Tibial nerve (tissue), 4 donors: Measurements from ENCODE around the gene ZBTB21. TPM values are rescaled to one million over a fixed set of nuclear protein-coding genes. Genes with fewer than 3 reads are reported as not detected.

Experiments
- DNase-seq, 2 donors: peaks; one replicate each; pipeline ENCODE4 v3.0.0-alpha.2; 2019; ENCODE audit warnings: low spot score in 2 of 2
- H3K27ac ChIP-seq, 4 donors: fragments of 200-600 bp; sonication (generic) in 3 of 4; one replicate each; pipeline ENCODE4 v1.5.1; 2017 to 2019; ENCODE audit warnings: mild to moderate bottlenecking in 1 of 4
- H3K27me3 ChIP-seq, 2 donors: fragments of 200-600 bp; sonication (generic) in 1 of 2; one replicate each; pipeline versions ENCODE4 v1.5.1 to v1.6.0; 2017 to 2019
- H3K36me3 ChIP-seq, 3 donors: fragments of 200-600 bp; sonication (generic); one replicate each; pipeline ENCODE4 v1.5.1; 2018 to 2019
- H3K4me1 ChIP-seq, 4 donors: fragments of 200-600 bp; sonication (generic) in 3 of 4; one replicate each; pipeline ENCODE4 v1.5.1; 2017 to 2019
- H3K4me3 ChIP-seq, 4 donors: fragments of 200-600 bp; sonication (generic) in 3 of 4; one replicate each; pipeline ENCODE4 v1.5.1; 2017 to 2019; ENCODE audit warnings: mild to moderate bottlenecking in 1 of 4, moderate library complexity in 1 of 4
- H3K9me3 ChIP-seq, 4 donors: fragments of 200-600 bp; sonication (generic) in 3 of 4; one replicate each; pipeline ENCODE4 v1.5.1; 2017 to 2019
- EP300 ChIP-seq, 2 donors: sonication (generic); formaldehyde crosslinking; IDR thresholded peaks; one replicate each; pipeline ENCODE4 v1.6.1; 2017; ENCODE audit warnings: antibody characterized with exemption in 2 of 2, mild to moderate bottlenecking in 1 of 2
- POLR2A ChIP-seq, 2 donors: fragments of 450-650 bp; IDR thresholded peaks; one replicate each; pipeline ENCODE4 v1.6.1; 2017; ENCODE audit warnings: antibody characterized with exemption in 2 of 2, mild to moderate bottlenecking in 2 of 2, moderate library complexity in 2 of 2
- WGBS, 2 donors: methylation state at CpG; one replicate each; pipeline ENCODE4 v1.1.5; 2018; 5-methylcytosine and 5-hydroxymethylcytosine counted together
- total RNA-seq, 4 donors: library from RNA; depleted of rRNA; stranded (reverse); fragments of >200 nt; gene quantifications; one replicate each; pipeline ENCODE4 v1.1.0, GENCODE V29; 2016
- TF ChIP-seq, protein P1 (sequence below), 5 experiments: fragments of 200-600 bp in 3 of 5; fragments of 450-650 bp in 2 of 5; sonication (generic) in 3 of 5; IDR thresholded peaks; one replicate each; pipeline ENCODE4 v1.5.1; 2016 to 2019; ENCODE audit warnings: antibody characterized with exemption in 5 of 5, mild to moderate bottlenecking in 3 of 5, moderate library complexity in 2 of 5

Gene ZBTB21
- total RNA-seq, 4 donors from 2014 or later, result 9.4 to 13.8 (median 10.6) TPM

DNA sequence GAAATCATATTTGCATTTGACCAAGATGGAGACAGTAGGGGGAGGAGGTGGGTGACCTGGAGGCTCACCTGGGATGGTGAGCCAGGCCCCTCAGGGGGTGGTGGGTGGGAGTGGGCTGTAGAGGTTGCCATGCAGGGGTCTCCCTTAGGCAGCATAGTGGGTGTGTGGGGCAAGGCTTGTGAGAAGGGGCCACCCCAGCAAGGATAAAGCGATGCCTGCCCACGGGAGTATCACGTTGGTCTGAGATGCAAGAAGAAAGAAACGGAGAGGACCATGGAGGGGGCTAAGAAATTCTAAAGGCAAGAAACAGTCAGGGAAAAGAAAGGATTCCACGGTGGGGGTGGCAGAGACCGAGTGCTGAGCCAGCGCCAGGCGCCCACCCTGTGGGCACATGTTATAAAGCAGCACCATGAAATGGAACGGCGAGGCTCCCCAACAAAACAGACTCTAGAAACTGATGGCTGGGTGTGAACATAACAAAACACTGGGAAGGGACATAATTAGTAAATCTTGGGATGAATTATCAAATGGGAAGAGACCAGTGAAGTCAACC lies 44.6 kb downstream of the ZBTB21 start:
- TF ChIP-seq POLR2A (IDR thresholded peaks at IDR 0.05), result no peak
- TF ChIP-seq, protein P1, sequence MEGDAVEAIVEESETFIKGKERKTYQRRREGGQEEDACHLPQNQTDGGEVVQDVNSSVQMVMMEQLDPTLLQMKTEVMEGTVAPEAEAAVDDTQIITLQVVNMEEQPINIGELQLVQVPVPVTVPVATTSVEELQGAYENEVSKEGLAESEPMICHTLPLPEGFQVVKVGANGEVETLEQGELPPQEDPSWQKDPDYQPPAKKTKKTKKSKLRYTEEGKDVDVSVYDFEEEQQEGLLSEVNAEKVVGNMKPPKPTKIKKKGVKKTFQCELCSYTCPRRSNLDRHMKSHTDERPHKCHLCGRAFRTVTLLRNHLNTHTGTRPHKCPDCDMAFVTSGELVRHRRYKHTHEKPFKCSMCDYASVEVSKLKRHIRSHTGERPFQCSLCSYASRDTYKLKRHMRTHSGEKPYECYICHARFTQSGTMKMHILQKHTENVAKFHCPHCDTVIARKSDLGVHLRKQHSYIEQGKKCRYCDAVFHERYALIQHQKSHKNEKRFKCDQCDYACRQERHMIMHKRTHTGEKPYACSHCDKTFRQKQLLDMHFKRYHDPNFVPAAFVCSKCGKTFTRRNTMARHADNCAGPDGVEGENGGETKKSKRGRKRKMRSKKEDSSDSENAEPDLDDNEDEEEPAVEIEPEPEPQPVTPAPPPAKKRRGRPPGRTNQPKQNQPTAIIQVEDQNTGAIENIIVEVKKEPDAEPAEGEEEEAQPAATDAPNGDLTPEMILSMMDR (IDR thresholded peaks at IDR 0.05), result no peak
- Histone ChIP-seq H3K4me3 (no peak overlapping the region), H3K36me3 (no peaks in the 10 kb centered on the region), H3K27me3 (no peaks in the 10 kb centered on the region), H3K27ac (no peak overlapping the region), H3K9me3 (no peaks in the 10 kb centered on the region), H3K4me1 (peaks cover 0 to 13% (median 0%) of the 10 kb centered on the region in 4 donors)
- peak in 1 of 2 donors; percentile 3 for DNase-seq
- 83 to 86% methylated on average over 10 of the region's 10 CpGs for WGBS, 2 donors

DNA sequence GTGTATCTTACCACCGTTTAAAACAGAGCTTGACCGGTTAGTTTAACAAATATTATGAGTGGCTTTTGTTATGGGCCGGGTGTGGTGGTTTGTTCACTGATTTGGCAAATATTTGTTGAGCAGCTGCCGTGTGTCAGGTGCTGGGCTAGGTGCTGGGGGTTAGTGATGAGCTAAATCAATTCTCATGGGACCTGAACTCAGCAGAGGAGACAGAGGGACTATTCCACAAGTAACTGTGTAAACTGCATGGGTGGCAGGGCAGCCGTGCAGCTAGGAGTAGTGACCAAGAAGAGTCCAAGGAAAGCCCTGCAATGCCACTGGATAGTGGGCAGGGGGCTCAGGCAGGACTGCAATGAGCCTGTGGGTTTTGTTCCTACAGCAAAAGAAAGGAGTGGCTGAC lies 45.1 kb downstream of the ZBTB21 start:
- Histone ChIP-seq H3K36me3 (no peaks in the 10 kb centered on the region), H3K4me1 (peaks cover 0 to 12% (median 0%) of the 10 kb centered on the region in 4 donors), H3K4me3 (no peak overlapping the region), H3K9me3 (no peaks in the 10 kb centered on the region), H3K27me3 (no peaks in the 10 kb centered on the region), H3K27ac (no peak overlapping the region)
- WGBS, 2 donors, result 65 to 73% methylated on average over 5 of the region's 5 CpGs
- DNase-seq, result peak in 1 of 2 donors; percentile 1
- TF ChIP-seq EP300 (IDR thresholded peaks at IDR 0.05), result no peak
- TF ChIP-seq, protein P1 (IDR thresholded peaks at IDR 0.05), result no peak
- no peak for TF ChIP-seq POLR2A (IDR thresholded peaks at IDR 0.05)

DNA sequence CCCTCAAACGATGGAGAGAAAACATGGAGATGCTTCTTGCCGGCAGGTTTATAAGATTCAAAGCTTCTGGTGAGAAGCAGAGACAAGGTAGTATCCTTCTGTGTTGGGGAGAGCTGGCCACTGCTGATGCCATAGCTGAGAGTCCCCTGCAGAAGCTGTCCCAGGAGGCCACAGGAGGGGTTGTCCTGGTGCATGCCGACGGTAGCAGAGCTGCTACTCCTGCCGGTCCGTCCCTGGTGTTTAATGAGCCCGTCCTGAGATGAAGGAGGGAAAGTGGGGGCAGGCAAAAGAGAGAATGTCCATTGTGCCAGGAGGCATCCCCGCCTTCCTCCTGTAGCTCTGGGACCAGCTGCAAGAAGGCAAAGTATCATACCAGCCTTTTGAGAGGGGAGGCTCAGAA lies 46.0 kb downstream of the ZBTB21 start:
- H3K9me3 ChIP-seq, result no peaks in the 10 kb centered on the region
- no peak overlapping the region for H3K27ac ChIP-seq
- TF ChIP-seq EP300 (IDR thresholded peaks at IDR 0.05) (no peak), POLR2A (IDR thresholded peaks at IDR 0.05) (no peak)
- TF ChIP-seq, protein P1 (IDR thresholded peaks at IDR 0.05), result no peak
- no peaks in the 10 kb centered on the region for H3K36me3 ChIP-seq
- no peaks in the 10 kb centered on the region for H3K27me3 ChIP-seq
- WGBS, 2 donors, result 73 to 78% methylated on average over 8 of the region's 8 CpGs
- DNase-seq, result no peak
- H3K4me3 ChIP-seq, result no peak overlapping the region
- peaks cover 0 to 14% (median 0%) of the 10 kb centered on the region in 4 donors for H3K4me1 ChIP-seq

DNA sequence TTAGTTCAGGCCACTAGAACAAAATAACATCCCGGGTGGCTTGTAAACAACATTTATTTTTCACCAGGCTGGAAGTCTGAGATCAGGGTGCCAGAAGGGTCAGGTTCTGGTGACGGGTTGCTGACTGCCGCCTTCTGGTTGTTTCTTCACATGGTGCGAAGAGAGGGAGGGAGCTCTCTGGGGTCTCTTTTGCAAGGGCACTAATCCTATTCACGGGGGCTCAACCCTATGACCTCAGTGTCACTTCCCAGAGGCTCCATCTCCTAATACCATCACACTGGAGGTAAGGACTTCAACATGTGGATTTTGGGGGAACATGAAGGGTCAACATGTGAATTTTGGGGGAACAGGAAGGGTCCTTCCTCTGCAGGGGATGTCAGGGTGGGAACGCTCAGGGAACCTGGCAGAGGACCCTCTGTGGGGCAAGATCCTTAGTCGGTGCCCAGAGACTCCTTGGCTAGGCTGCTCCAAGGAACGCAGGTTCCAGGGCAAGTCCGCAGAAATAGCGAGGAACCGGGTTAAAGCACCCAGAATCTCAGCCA lies 47.7 kb downstream of the ZBTB21 start:
- Histone ChIP-seq H3K36me3 (no peaks in the 10 kb centered on the region), H3K4me3 (no peak overlapping the region), H3K27ac (no peak overlapping the region), H3K27me3 (no peaks in the 10 kb centered on the region), H3K9me3 (no peaks in the 10 kb centered on the region), H3K4me1 (peaks cover 0 to 30% (median 11%) of the 10 kb centered on the region in 4 donors)
- no peak for DNase-seq
- 78 to 80% methylated on average over 11 of the region's 11 CpGs for WGBS, 2 donors
- TF ChIP-seq, protein P1 (IDR thresholded peaks at IDR 0.05), result no peak
- TF ChIP-seq EP300 (IDR thresholded peaks at IDR 0.05), result no peak
- no peak for TF ChIP-seq POLR2A (IDR thresholded peaks at IDR 0.05)

DNA sequence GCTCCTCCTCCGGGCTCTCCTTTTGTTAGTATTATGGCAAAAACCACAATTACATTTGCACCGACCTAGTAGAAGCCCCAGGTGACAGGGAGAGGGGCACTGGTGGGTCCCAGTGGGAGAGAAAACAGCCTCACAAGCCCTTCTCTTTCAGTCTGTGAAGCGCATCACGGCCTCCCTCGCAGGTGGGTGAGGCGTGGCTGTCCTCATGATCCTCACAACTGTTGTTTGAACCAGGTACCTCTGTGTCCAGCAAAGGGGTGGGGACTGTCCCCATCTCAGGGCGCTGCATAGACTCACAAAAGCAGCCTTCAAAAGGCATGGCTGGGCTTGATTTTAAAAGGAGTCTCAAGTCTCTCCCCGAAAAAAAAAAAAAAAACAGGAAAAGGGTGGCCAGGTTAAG lies 48.4 kb downstream of the ZBTB21 start:
- Histone ChIP-seq H3K9me3 (no peaks in the 10 kb centered on the region), H3K4me3 (no peak overlapping the region), H3K36me3 (no peaks in the 10 kb centered on the region), H3K27ac (no peak overlapping the region), H3K4me1 (peaks cover 0 to 38% (median 15%) of the 10 kb centered on the region in 4 donors), H3K27me3 (no peaks in the 10 kb centered on the region)
- TF ChIP-seq EP300 (IDR thresholded peaks at IDR 0.05) (no peak), POLR2A (IDR thresholded peaks at IDR 0.05) (no peak)
- TF ChIP-seq, protein P1 (IDR thresholded peaks at IDR 0.05), result no peak
- 68 to 70% methylated on average over 8 of the region's 8 CpGs for WGBS, 2 donors
- DNase-seq, result no peak
